ENCODE data around the gene PITPNB. TPM values are rescaled to one million over a fixed set of nuclear protein-coding genes. Genes with fewer than 3 reads are reported as not detected.

PITPNB gene
- total RNA-seq, 1 experiment from 2014 or later: 135 TPM

GRCh38 chr22:27874764-27875163, 44.3 kb downstream of the PITPNB start:
- H3K9me3 ChIP-seq (ENCODE audit: low read depth, low read length, poor library complexity, severe bottlenecking): no peaks in the 10 kb centered on the region
- CTCF ChIA-PET: no interaction called here
- H3K27ac ChIP-seq (ENCODE audit: low read depth, low read length, poor library complexity, severe bottlenecking): no peak overlapping the region
- peaks cover 44% of the 10 kb centered on the region for H3K4me1 ChIP-seq (ENCODE audit: insufficient read depth, low read length, poor library complexity, severe bottlenecking)
- no peak overlapping the region for H3K4me3 ChIP-seq (ENCODE audit: low read depth, low read length, poor library complexity, severe bottlenecking)
- TF ChIP-seq, protein P1, sequence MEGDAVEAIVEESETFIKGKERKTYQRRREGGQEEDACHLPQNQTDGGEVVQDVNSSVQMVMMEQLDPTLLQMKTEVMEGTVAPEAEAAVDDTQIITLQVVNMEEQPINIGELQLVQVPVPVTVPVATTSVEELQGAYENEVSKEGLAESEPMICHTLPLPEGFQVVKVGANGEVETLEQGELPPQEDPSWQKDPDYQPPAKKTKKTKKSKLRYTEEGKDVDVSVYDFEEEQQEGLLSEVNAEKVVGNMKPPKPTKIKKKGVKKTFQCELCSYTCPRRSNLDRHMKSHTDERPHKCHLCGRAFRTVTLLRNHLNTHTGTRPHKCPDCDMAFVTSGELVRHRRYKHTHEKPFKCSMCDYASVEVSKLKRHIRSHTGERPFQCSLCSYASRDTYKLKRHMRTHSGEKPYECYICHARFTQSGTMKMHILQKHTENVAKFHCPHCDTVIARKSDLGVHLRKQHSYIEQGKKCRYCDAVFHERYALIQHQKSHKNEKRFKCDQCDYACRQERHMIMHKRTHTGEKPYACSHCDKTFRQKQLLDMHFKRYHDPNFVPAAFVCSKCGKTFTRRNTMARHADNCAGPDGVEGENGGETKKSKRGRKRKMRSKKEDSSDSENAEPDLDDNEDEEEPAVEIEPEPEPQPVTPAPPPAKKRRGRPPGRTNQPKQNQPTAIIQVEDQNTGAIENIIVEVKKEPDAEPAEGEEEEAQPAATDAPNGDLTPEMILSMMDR (conservative IDR thresholded peaks at IDR 0.05; ENCODE audit: low read depth, low read length): no peak
- DNase-seq (ENCODE audit: low spot score): no peak
- intact Hi-C loops (cut with micrococcal nuclease; ENCODE audit: unreplicated experiment): no loop called here
- peaks cover 31% of the 10 kb centered on the region for H3K36me3 ChIP-seq (ENCODE audit: insufficient read depth, low read length, poor library complexity, severe bottlenecking)
- no peaks in the 10 kb centered on the region for H3K27me3 ChIP-seq (replicated peaks; ENCODE audit: insufficient read depth, low read depth, low read length, poor library complexity)
- BruUV-seq (replicated peaks): no TSS peak
- POLR2A ChIA-PET (ENCODE audit: low non-redundant PET): no interaction called here

DNA sequence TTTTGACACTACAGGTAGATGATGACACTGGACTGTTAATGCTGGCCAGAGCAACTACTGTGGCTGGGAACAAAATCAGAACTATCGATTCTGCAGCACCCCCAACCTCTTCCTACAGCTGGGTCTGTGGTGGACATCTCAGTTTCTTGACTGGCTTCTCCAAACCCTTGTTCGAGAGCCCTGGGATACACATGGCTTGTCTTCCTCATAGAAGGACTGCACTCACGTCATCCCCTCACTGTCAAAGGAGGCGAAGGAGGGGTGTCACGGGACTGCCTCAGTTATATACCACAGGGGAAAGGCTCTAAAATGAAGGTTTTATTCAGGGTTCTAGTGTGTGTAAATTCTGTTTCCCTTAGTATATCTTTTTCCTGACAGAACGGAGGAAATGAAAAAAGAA, 44.9 kb downstream of the PITPNB start:
- Histone ChIP-seq H3K9me3 (ENCODE audit: low read depth, low read length, poor library complexity, severe bottlenecking) (no peaks in the 10 kb centered on the region), H3K27me3 (replicated peaks; ENCODE audit: insufficient read depth, low read depth, low read length, poor library complexity) (no peaks in the 10 kb centered on the region), H3K4me3 (ENCODE audit: low read depth, low read length, poor library complexity, severe bottlenecking) (no peak overlapping the region), H3K36me3 (ENCODE audit: insufficient read depth, low read length, poor library complexity, severe bottlenecking) (peaks cover 37% of the 10 kb centered on the region), H3K27ac (ENCODE audit: low read depth, low read length, poor library complexity, severe bottlenecking) (no peak overlapping the region), H3K4me1 (ENCODE audit: insufficient read depth, low read length, poor library complexity, severe bottlenecking) (peaks cover 43% of the 10 kb centered on the region)
- TF ChIP-seq, protein P1 (conservative IDR thresholded peaks at IDR 0.05; ENCODE audit: low read depth, low read length): no peak
- intact Hi-C loops (cut with micrococcal nuclease; ENCODE audit: unreplicated experiment): no loop called here
- BruUV-seq (replicated peaks): no TSS peak
- no peak for DNase-seq (ENCODE audit: low spot score)
- CTCF ChIA-PET: no interaction called here
- POLR2A ChIA-PET (ENCODE audit: low non-redundant PET): no interaction called here

GRCh38 chr22:27873472-27873871, 45.6 kb downstream of the PITPNB start:
- CTCF ChIA-PET: no interaction called here

More at GRCh38 chr22:27873472-27873871, 45.6 kb downstream of the PITPNB start:
- Histone ChIP-seq H3K9me3 (ENCODE audit: low read depth, low read length, poor library complexity, severe bottlenecking) (no peaks in the 10 kb centered on the region), H3K4me3 (ENCODE audit: low read depth, low read length, poor library complexity, severe bottlenecking) (no peak overlapping the region), H3K36me3 (ENCODE audit: insufficient read depth, low read length, poor library complexity, severe bottlenecking) (peaks cover 37% of the 10 kb centered on the region), H3K27ac (ENCODE audit: low read depth, low read length, poor library complexity, severe bottlenecking) (no peak overlapping the region), H3K27me3 (replicated peaks; ENCODE audit: insufficient read depth, low read depth, low read length, poor library complexity) (no peaks in the 10 kb centered on the region), H3K4me1 (ENCODE audit: insufficient read depth, low read length, poor library complexity, severe bottlenecking) (peaks cover 38% of the 10 kb centered on the region)
- TF ChIP-seq, protein P1 (conservative IDR thresholded peaks at IDR 0.05; ENCODE audit: low read depth, low read length): no peak
- no peak for TF ChIP-seq EZH2 (IDR thresholded peaks at IDR 0.05; ENCODE audit: borderline replicate concordance, low read depth, low read length, poor library complexity, severe bottlenecking)
- BruUV-seq (replicated peaks): no TSS peak
- DNase-seq (ENCODE audit: low spot score): no peak
- POLR2A ChIA-PET (ENCODE audit: low non-redundant PET): no interaction called here
- intact Hi-C loops (cut with micrococcal nuclease; ENCODE audit: unreplicated experiment): no loop called here
